Esophagus squamous epithelium (tissue), 5 donors: Measurements from ENCODE around the gene GORASP1. TPM values are rescaled to one million over a fixed set of nuclear protein-coding genes. Genes with fewer than 3 reads are reported as not detected.

Source experiments
- DNase-seq: peaks from one replicate; lab custom pipeline; 2025; lab: John Stamatoyannopoulos, UW
- H3K27ac ChIP-seq, 4 donors: fragments of 200-600 bp; sonication (generic); one replicate each; pipeline ENCODE4 v1.5.1; 2016 to 2019; ENCODE audit warnings: mild to moderate bottlenecking in 1 of 4
- H3K27me3 ChIP-seq, 4 donors: fragments of 200-600 bp; sonication (generic); 1 replicate in 3 of 4; 2 replicates in 1 of 4; pipeline versions ENCODE4 v1.5.1 to v1.6.0; 2017 to 2021; ENCODE audit warnings: antibody characterized with exemption in 1 of 4
- H3K36me3 ChIP-seq, 3 donors: fragments of 200-600 bp; sonication (generic); one replicate each; pipeline ENCODE4 v1.5.1; 2016 to 2019
- H3K4me1 ChIP-seq, 3 donors: fragments of 200-600 bp; sonication (generic); one replicate each; pipeline ENCODE4 v1.5.1; 2017 to 2019
- H3K4me3 ChIP-seq, 4 donors: fragments of 200-600 bp; sonication (generic); 1 replicate in 3 of 4; 2 replicates in 1 of 4; pipeline ENCODE4 v1.5.1; 2016 to 2019; ENCODE audit warnings: mild to moderate bottlenecking in 2 of 4, moderate library complexity in 1 of 4
- H3K9me3 ChIP-seq, 3 donors: fragments of 200-600 bp; sonication (generic); one replicate each; pipeline ENCODE4 v1.5.1; 2016 to 2019
- POLR2A ChIP-seq, 4 donors: fragments of 450-650 bp; IDR thresholded peaks; one replicate each; pipeline ENCODE4 v1.6.1; 2017; ENCODE audit warnings: antibody characterized with exemption in 4 of 4, mild to moderate bottlenecking in 4 of 4, moderate library complexity in 3 of 4
- whole genome bisulfite sequencing, 2 donors: methylation state at CpG; one replicate each; pipeline ENCODE4 v1.1.5; 2018; 5-methylcytosine and 5-hydroxymethylcytosine counted together
- intact Hi-C: fragments of 100-400 bp; cut with DNase I; formaldehyde crosslinking; loops from one replicate; pipeline ENCODE4 v1.15.0; 2022
- total RNA-seq, 4 donors: library from RNA; depleted of rRNA; stranded (reverse); fragments of >200 nt; gene quantifications; one replicate each; pipeline ENCODE4 v1.1.0, GENCODE V29; 2016
- TF ChIP-seq, protein P1 (sequence below), 6 experiments: fragments of 450-650 bp in 4 of 6; fragments of 200-600 bp in 2 of 6; sonication (generic) in 2 of 6; IDR thresholded peaks; one replicate each; pipeline ENCODE4 v1.5.1; 2016 to 2019; ENCODE audit warnings: antibody characterized with exemption in 6 of 6, mild to moderate bottlenecking in 4 of 6, moderate library complexity in 4 of 6
- donor health status: DM: yes; HTN: yes; CAD: no.

GORASP1 gene
- total RNA-seq, 4 donors from 2014 or later, result 26.4 to 102 (median 43.8) TPM

DNA sequence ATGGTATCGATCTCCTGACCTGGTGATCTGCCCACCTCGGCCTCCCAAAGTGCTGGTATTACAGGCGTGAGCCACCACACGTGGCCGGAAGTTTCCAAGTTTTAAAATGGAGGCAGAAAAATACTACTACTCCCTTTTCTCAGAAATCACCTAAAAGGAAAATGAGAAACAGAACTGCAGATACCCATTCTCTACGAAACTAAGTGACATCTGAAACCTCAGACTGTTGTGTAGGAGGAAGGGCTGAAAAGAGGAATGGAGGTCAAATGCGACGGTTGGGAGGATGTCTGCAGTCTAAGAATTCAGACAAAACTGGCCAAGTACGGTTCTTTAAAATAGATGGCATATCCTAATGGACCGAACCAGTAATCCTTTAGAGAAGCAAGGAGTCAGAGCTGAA is 31.5 kb downstream of the GORASP1 start:
- Histone ChIP-seq H3K9me3 (no peaks in the 10 kb centered on the region), H3K27me3 (no peaks in the 10 kb centered on the region), H3K4me1 (no peaks in the 10 kb centered on the region), H3K36me3 (peaks cover 6 to 98% (median 7%) of the 10 kb centered on the region in 3 donors), H3K4me3 (no peak overlapping the region), H3K27ac (no peak overlapping the region)
- no peak for DNase-seq
- intact Hi-C loops, result no loop called here
- WGBS, 2 donors, result 93 to 95% methylated on average over 9 to 10 of the region's 10 CpGs
- TF ChIP-seq, protein P1, sequence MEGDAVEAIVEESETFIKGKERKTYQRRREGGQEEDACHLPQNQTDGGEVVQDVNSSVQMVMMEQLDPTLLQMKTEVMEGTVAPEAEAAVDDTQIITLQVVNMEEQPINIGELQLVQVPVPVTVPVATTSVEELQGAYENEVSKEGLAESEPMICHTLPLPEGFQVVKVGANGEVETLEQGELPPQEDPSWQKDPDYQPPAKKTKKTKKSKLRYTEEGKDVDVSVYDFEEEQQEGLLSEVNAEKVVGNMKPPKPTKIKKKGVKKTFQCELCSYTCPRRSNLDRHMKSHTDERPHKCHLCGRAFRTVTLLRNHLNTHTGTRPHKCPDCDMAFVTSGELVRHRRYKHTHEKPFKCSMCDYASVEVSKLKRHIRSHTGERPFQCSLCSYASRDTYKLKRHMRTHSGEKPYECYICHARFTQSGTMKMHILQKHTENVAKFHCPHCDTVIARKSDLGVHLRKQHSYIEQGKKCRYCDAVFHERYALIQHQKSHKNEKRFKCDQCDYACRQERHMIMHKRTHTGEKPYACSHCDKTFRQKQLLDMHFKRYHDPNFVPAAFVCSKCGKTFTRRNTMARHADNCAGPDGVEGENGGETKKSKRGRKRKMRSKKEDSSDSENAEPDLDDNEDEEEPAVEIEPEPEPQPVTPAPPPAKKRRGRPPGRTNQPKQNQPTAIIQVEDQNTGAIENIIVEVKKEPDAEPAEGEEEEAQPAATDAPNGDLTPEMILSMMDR (IDR thresholded peaks at IDR 0.05), result no peak
- no peak for TF ChIP-seq POLR2A (IDR thresholded peaks at IDR 0.05)

DNA sequence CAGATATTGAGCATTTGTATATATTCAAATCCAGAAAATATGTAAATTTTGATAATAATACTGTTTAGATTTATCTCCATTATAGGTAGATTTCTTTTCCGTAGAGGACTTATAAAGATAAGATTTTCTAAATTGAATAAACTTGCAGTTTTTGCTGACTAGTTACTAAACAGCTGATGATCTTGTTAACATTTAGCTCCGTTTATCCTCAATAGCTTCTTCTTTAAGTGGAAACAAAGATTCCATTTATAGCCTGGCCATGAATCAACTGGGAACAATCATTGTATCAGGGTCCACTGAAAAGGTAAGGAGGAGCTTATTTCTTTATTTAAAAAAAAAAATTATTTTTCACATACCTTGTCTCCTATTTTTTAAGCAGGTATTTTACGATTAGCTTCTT is 38.9 kb downstream of the GORASP1 start:
- H3K27ac ChIP-seq, result no peak overlapping the region
- no peaks in the 10 kb centered on the region for H3K4me1 ChIP-seq
- no peaks in the 10 kb centered on the region for H3K27me3 ChIP-seq
- WGBS, 2 donors, result 68 to 75% methylated on average over 3 of the region's 3 CpGs
- intact Hi-C loops, result no loop called here
- DNase-seq, result no peak
- no peaks in the 10 kb centered on the region for H3K9me3 ChIP-seq
- no peak for TF ChIP-seq POLR2A (IDR thresholded peaks at IDR 0.05)
- TF ChIP-seq, protein P1 (IDR thresholded peaks at IDR 0.05), result no peak
- no peak overlapping the region for H3K4me3 ChIP-seq
- peaks cover 0 to 95% (median 5%) of the 10 kb centered on the region in 3 donors for H3K36me3 ChIP-seq

DNA sequence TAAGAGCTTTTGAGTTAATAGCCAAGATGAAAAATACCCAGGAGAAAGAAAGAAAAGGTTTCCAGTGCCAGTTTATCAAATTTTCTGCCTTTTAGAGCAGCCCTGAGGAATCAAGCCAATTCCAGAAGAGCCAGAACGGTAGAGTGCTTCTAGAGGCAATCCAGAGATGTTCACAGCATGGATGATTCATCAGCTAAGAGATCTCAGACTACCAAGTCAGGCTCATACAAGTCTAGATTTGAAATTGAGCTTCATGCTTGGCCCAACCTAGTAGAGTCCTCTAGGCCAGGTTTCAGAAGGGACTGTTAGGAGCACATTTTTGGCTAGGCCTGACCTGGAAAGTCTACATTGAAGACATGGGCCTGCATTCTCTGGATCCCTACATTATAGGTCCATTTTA is 40.1 kb downstream of the GORASP1 start:
- H3K36me3 ChIP-seq, result peaks cover 0 to 85% (median 5%) of the 10 kb centered on the region in 3 donors
- intact Hi-C loops, result no loop called here
- TF ChIP-seq POLR2A (IDR thresholded peaks at IDR 0.05), result no peak
- TF ChIP-seq, protein P1 (IDR thresholded peaks at IDR 0.05), result no peak
- no peaks in the 10 kb centered on the region for H3K27me3 ChIP-seq
- H3K27ac ChIP-seq, result no peak overlapping the region
- no peak for DNase-seq
- H3K4me3 ChIP-seq, result no peak overlapping the region
- H3K4me1 ChIP-seq, result no peaks in the 10 kb centered on the region
- no peaks in the 10 kb centered on the region for H3K9me3 ChIP-seq
- WGBS, 2 donors, result 9 to 35% methylated on average over 1 of the region's 1 CpG

DNA sequence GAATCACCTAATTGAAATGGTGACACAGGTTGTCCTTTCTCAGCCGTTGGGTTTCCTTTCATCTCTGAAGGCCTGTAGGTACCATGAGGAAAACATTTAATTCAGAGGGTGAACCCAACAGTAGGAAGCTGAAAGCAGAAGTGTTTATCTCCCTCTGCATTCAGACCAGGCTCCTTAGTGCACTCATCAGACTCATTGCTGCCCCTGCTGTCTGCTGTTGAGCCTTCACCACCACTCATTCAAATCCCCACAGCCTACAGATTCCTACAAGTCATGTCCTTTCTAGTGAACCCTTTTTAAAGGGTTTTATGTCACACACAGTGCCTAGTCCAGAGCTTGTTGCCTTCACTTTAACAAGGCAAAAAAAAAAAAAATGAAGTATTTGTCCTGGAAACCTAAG is 42.2 kb downstream of the GORASP1 start:
- H3K4me3 ChIP-seq, result no peak overlapping the region
- peaks cover 0 to 64% (median 5%) of the 10 kb centered on the region in 3 donors for H3K36me3 ChIP-seq
- no peak overlapping the region for H3K27ac ChIP-seq
- H3K9me3 ChIP-seq, result no peaks in the 10 kb centered on the region
- H3K4me1 ChIP-seq, result no peaks in the 10 kb centered on the region
- intact Hi-C loops, result no loop called here
- DNase-seq, result no peak
- 23 to 24% methylated on average over 1 of the region's 1 CpG for WGBS, 2 donors
- no peaks in the 10 kb centered on the region for H3K27me3 ChIP-seq
- TF ChIP-seq POLR2A (IDR thresholded peaks at IDR 0.05), result no peak
- TF ChIP-seq, protein P1 (IDR thresholded peaks at IDR 0.05), result peak in 1 of 6 experiments; percentile 10

DNA sequence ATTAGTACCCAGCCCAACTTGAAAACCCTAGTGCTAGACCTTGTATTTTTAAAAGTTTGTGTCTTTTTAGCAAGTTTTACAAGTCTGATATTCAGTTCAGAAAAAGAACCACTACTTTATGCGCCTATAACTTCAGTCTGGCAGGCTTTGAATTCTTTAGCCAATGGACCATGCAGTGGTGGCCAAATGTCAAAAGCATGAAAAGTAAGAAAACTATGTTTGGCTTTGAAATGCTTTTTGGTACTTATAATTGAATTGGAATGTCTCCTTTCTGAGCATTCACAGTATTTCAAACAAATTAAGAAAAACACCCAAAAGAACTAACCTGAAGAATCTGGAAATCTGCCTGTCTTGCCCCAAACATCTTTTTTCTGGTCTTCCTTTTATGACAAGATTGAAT is 42.8 kb downstream of the GORASP1 start:
- WGBS, 2 donors, result 89 to 94% methylated on average over 1 of the region's 1 CpG

More for the DNA sequence above, 42.8 kb downstream of the GORASP1 start:
- no peak for TF ChIP-seq POLR2A (IDR thresholded peaks at IDR 0.05)
- TF ChIP-seq, protein P1 (IDR thresholded peaks at IDR 0.05), result no peak
- no peaks in the 10 kb centered on the region for H3K9me3 ChIP-seq
- no peak overlapping the region for H3K4me3 ChIP-seq
- no peak for DNase-seq
- intact Hi-C loops, result no loop called here
- no peak overlapping the region for H3K27ac ChIP-seq
- H3K4me1 ChIP-seq, result no peaks in the 10 kb centered on the region
- no peaks in the 10 kb centered on the region for H3K27me3 ChIP-seq
- peaks cover 0 to 59% (median 5%) of the 10 kb centered on the region in 3 donors for H3K36me3 ChIP-seq
